ACC112 (cell line): ENCODE measurements around the gene AARS2.

ENCODE experiments used
- H2AFZ ChIP-seq: fragments of 200-600 bp; sonication (generic); one replicate; pipeline ENCODE4 v1.6.0; 2017; ENCODE audit warnings: antibody characterized with exemption, low read length; ENCODE audit not compliant: unreplicated experiment
- H3K27ac ChIP-seq: fragments of 200-600 bp; sonication (generic); 2 replicates; pipeline ENCODE4 v1.5.1; 2014; ENCODE audit warnings: low read depth, mild to moderate bottlenecking, antibody characterized with exemption, low read length, moderate library complexity
- H3K27me3 ChIP-seq: fragments of 200-600 bp; sonication (generic); 2 replicates; pipeline ENCODE4 v1.6.1; 2014; ENCODE audit warnings: mild to moderate bottlenecking, antibody characterized with exemption, low read length, moderate library complexity, mixed read lengths; ENCODE audit not compliant: insufficient read depth
- H3K36me3 ChIP-seq: fragments of 200-600 bp; sonication (generic); 2 replicates; pipeline ENCODE4 v1.6.1; 2016; ENCODE audit warnings: mild to moderate bottlenecking, antibody characterized with exemption, low read length, moderate library complexity, mixed read lengths; ENCODE audit not compliant: insufficient read depth
- H3K4me1 ChIP-seq: fragments of 200-600 bp; sonication (generic); one replicate; pipeline ENCODE4 v1.6.1; 2016; ENCODE audit warnings: low read length, mixed read lengths; ENCODE audit not compliant: insufficient read depth, unreplicated experiment, control insufficient read depth
- H3K4me3 ChIP-seq: fragments of 200-600 bp; sonication (generic); 2 replicates; pipeline ENCODE4 v1.5.1; 2014; ENCODE audit warnings: mild to moderate bottlenecking, low read depth, low read length
- H3K79me2 ChIP-seq: fragments of 200-600 bp; sonication (generic); one replicate; pipeline ENCODE4 v1.6.0; 2016; ENCODE audit warnings: low read length; ENCODE audit not compliant: control insufficient read depth, unreplicated experiment, insufficient read depth

AARS2 gene

GRCh38 chr6:44286747-44287146 is 26.4 kb downstream of the AARS2 start:
- H3K36me3 ChIP-seq: no peaks in the 10 kb centered on the region
- no peaks in the 10 kb centered on the region for H3K4me1 ChIP-seq
- no peak overlapping the region for H2AFZ ChIP-seq
- peaks cover 90% of the 10 kb centered on the region for H3K27me3 ChIP-seq
- H3K79me2 ChIP-seq: no peaks in the 10 kb centered on the region
- H3K4me3 ChIP-seq: no peak overlapping the region
- no peak overlapping the region for H3K27ac ChIP-seq

- Histone ChIP-seq H3K27me3 (peaks cover 85% of the 10 kb centered on the region), H3K27ac (no peak overlapping the region), H3K79me2 (no peaks in the 10 kb centered on the region), H2AFZ (no peak overlapping the region), H3K36me3 (no peaks in the 10 kb centered on the region), H3K4me3 (no peak overlapping the region), H3K4me1 (no peaks in the 10 kb centered on the region)
Observed at GRCh38 chr6:44286285-44286565, 26.9 kb downstream of the AARS2 start.

GRCh38 chr6:44285552-44286284 is 27.4 kb downstream of the AARS2 start:
- Histone ChIP-seq H3K4me3 (no peak overlapping the region), H2AFZ (no peak overlapping the region), H3K27me3 (peaks cover 85% of the 10 kb centered on the region)

GRCh38 chr6:44284867-44285266 is 28.3 kb downstream of the AARS2 start:
- Histone ChIP-seq H3K79me2 (no peaks in the 10 kb centered on the region), H2AFZ (no peak overlapping the region), H3K4me1 (no peaks in the 10 kb centered on the region), H3K27ac (no peak overlapping the region), H3K36me3 (no peaks in the 10 kb centered on the region), H3K4me3 (no peak overlapping the region), H3K27me3 (peaks cover 84% of the 10 kb centered on the region)

More at GRCh38 chr6:44285552-44286284, 27.4 kb downstream of the AARS2 start:
- no peak overlapping the region for H3K27ac ChIP-seq
- no peaks in the 10 kb centered on the region for H3K4me1 ChIP-seq
- no peaks in the 10 kb centered on the region for H3K79me2 ChIP-seq
- H3K36me3 ChIP-seq: no peaks in the 10 kb centered on the region

GRCh38 chr6:44284121-44284520 is 29.0 kb downstream of the AARS2 start:
- Histone ChIP-seq H3K36me3 (no peaks in the 10 kb centered on the region), H3K4me1 (peaks cover under 1% of the 10 kb centered on the region), H2AFZ (no peak overlapping the region), H3K79me2 (no peaks in the 10 kb centered on the region), H3K4me3 (no peak overlapping the region), H3K27me3 (peaks cover 77% of the 10 kb centered on the region), H3K27ac (no peak overlapping the region)

- H3K27me3 ChIP-seq: peaks cover 61% of the 10 kb centered on the region
- H3K4me1 ChIP-seq: peaks cover 6% of the 10 kb centered on the region
- no peak overlapping the region for H3K4me3 ChIP-seq
- no peaks in the 10 kb centered on the region for H3K36me3 ChIP-seq
- no peak overlapping the region for H3K27ac ChIP-seq
- H3K79me2 ChIP-seq: no peaks in the 10 kb centered on the region
- H2AFZ ChIP-seq: no peak overlapping the region
Observed at GRCh38 chr6:44278774-44279697, 34.1 kb downstream of the AARS2 start.

- Histone ChIP-seq H3K36me3 (no peaks in the 10 kb centered on the region), H2AFZ (no peak overlapping the region), H3K4me1 (peaks cover 6% of the 10 kb centered on the region), H3K79me2 (no peaks in the 10 kb centered on the region), H3K27ac (no peak overlapping the region), H3K4me3 (no peak overlapping the region), H3K27me3 (peaks cover 60% of the 10 kb centered on the region)
Observed at GRCh38 chr6:44278315-44278714, 34.8 kb downstream of the AARS2 start.

GRCh38 chr6:44277763-44278162 is 35.4 kb downstream of the AARS2 start:
- H3K27me3 ChIP-seq: peaks cover 60% of the 10 kb centered on the region
- peaks cover 6% of the 10 kb centered on the region for H3K4me1 ChIP-seq
- no peak overlapping the region for H2AFZ ChIP-seq
- no peak overlapping the region for H3K27ac ChIP-seq
- no peaks in the 10 kb centered on the region for H3K79me2 ChIP-seq
- H3K36me3 ChIP-seq: no peaks in the 10 kb centered on the region
- H3K4me3 ChIP-seq: no peak overlapping the region

GRCh38 chr6:44276667-44277640 is 36.2 kb downstream of the AARS2 start:
- no peak overlapping the region for H2AFZ ChIP-seq

More at GRCh38 chr6:44276667-44277640, 36.2 kb downstream of the AARS2 start:
- Histone ChIP-seq H3K27ac (no peak overlapping the region), H3K4me3 (no peak overlapping the region), H3K36me3 (no peaks in the 10 kb centered on the region), H3K4me1 (peaks cover 6% of the 10 kb centered on the region), H3K27me3 (peaks cover 63% of the 10 kb centered on the region), H3K79me2 (no peaks in the 10 kb centered on the region)
